GM18909 (cell line): ENCODE measurements around the gene LRP1B.

Source experiments
- ATAC-seq: cut with Tn5 transposase; IDR thresholded peaks from one replicate; pipeline ENCODE4 v1.9.1; 2021; ENCODE audit warnings: mild to moderate bottlenecking; ENCODE audit not compliant: unreplicated experiment, poor library complexity

The LRP1B gene

DNA sequence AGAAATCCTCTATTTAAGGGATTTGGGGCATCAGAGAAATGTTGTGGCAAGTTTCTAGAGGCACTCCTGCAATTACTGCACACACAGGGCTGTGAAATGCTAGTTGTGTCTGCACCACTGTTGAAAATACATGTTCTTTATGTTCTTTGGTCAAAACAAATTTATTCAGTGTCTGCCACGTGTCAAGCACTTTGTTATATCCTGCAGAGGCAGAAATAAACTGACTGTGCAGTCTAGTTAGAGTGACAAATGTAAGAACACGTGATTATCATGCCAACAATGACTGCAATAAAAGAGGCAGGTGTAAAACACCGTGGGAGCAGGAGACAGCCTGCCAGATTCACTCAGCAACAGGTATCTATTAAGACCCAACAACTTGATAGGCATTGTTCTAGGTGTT, 423.3 kb downstream of the LRP1B start:
- no peak for ATAC-seq

DNA sequence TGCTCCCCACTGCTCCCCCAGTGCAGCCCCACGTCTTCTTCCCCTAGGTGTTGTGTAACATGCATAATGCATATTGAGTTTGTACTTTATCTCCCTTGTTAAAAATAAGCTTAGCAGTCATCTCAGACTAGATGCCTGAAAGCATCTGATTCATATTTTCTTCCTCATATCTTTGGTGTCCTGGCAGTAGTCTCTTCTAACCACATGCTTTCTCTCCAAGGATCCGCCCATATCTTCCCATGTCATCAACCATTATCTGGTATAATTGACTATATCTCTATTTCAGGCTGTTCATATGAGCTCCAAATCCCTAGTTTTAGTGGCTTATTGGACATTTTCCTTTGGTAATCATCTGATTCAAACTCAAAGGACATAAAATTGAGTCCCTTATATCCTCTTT, 426.3 kb downstream of the LRP1B start:
- no peak for ATAC-seq

DNA sequence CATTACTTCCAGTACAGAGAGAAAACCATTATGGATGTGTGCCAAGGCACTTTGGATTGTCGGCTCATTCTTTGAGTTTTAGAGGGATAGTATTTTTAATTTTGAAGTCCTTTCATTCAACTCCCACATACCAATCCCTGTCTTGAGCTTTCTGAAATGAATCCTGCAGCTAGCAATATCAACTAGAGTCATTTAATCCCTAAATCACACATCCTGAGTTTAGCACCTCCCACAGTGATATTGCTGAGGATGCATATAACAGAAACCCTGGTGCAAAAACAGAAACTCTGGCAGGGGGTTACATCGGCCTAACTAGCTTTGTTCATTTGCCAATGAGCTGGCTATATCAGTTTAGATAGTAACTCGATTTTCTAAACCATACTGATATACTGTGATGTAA, 427.3 kb downstream of the LRP1B start:
- no peak for ATAC-seq

- ATAC-seq: no peak
These were observed 429.2 kb downstream of the LRP1B start for GRCh38 chr2:141701618-141702017.

DNA sequence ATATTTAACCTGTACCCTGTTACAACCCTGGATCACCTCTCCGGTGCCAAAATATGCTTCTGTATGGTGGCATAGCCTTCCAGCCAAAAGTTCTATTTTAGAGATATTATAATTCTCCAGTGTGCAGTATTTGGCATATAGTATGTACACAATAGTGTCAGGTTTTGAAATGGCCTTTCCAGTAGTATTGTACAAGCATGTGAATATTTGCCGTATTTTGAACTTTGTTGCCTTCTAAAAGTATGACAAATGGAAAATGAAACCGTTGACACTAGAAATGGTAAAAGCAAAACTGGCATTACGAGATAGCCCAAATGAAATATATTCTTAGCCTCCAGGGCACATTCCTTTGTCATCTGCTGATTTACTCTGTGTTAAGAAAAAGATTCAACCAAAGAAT, 431.2 kb downstream of the LRP1B start:
- ATAC-seq: no peak

GRCh38 chr2:141698500-141698899, 432.3 kb downstream of the LRP1B start:
- ATAC-seq: no peak

DNA sequence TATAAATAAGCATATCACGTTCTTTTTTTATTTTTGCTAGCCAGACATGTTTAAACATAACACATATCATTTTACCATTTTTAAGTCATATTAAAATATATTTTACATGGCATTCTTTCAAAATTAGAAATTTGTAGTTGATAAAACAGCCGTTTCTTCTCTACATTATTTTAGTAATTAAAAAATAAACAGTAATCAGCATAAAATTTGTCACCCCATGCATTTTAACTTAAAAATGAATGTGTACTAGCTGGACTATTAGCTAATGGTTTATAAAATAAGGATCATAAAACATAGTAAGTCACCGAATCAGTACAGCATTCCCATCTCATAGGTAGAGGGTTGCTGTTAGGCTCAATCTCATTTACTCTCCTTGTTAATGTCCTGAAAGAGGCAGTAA, 433.8 kb downstream of the LRP1B start:
- ATAC-seq: no peak

- no peak for ATAC-seq
These were observed 436.6 kb downstream of the LRP1B start for GRCh38 chr2:141694180-141694579.

- no peak for ATAC-seq
These were observed 438.0 kb downstream of the LRP1B start for GRCh38 chr2:141692829-141693228.

- no peak for ATAC-seq
These were observed 454.7 kb downstream of the LRP1B start for GRCh38 chr2:141676139-141676538.

GRCh38 chr2:141666191-141666590, 464.6 kb downstream of the LRP1B start:
- no peak for ATAC-seq

DNA sequence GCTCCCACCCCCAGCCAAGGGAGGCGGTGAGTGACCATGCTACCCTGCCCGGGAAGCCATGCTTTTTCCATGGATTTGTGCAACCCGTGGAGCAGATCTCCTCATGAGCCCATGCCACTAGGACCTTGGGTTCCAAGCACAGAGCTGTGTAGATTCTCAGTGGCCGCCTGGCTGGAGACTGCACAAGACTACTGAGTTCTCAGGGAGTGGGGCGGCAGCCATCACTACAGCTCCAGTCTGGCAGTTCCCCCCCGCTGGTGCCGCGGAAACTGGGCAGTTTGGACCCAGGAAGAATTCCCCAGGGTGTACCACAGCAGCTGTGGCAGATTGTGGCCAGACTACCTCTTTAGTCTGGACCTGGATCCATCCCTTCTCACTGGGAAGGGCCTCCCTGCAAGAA, 470.6 kb downstream of the LRP1B start:
- ATAC-seq: no peak

DNA sequence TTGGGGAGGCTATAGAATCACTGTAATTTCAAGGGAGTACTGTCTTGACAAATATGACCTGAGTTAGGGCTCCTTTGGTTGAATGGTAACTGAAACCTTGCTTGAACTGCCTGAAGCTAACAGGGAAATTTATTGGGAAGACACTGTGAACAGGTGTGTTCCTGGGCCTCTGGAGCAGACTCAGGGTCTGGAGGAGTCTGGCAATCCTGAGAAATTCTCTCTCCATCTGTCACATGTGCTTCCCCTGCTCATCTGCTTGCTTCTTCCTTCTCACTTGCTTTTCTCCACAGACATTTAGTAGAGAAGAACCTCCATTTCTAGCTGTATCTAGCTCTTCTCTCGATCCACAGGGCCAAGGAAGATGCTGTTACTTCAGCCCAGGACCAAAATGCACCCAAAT, 476.5 kb downstream of the LRP1B start:
- no peak for ATAC-seq

DNA sequence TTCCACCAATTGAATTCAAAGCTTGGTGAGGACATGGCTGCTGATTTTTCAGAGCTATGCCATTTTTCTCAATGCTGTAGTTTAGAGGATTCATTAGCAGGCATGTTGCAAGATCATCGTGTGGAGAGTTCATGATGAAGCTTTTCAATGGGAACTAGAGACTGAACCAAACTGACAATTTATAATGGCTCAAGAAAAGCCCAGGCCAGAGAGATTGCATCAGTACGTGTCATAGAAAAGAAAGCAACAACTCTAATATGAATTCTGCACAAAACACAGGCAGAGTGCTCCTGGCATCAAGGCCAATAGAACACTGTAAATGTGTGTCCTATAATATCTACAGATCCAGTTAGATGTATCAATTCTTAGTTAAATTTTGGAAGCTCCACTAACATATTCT, 477.6 kb downstream of the LRP1B start:
- ATAC-seq: no peak

GRCh38 chr2:141652308-141652707, 478.5 kb downstream of the LRP1B start:
- no peak for ATAC-seq

GRCh38 chr2:141647353-141647752, 483.5 kb downstream of the LRP1B start:
- no peak for ATAC-seq

- ATAC-seq: no peak
These were observed 489.4 kb downstream of the LRP1B start for GRCh38 chr2:141641462-141641861.

DNA sequence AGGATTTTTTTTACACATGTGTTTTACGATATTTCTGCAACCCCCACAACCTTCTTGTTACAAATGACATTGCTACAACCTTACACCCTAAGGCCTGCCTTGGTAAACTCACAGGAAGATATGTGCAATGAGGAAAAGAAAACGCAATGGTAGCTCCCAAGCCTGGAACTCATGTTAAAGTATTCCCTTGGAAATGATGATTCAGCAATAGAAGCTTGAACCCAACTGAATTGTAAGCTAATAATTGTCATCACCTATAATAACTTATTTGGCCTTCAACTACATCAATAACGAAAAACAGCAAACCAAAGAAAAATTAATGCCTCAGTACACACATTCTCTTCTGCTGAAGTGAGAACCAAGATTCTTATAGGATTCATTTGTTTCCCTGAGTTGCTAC, 491.0 kb downstream of the LRP1B start:
- no peak for ATAC-seq

DNA sequence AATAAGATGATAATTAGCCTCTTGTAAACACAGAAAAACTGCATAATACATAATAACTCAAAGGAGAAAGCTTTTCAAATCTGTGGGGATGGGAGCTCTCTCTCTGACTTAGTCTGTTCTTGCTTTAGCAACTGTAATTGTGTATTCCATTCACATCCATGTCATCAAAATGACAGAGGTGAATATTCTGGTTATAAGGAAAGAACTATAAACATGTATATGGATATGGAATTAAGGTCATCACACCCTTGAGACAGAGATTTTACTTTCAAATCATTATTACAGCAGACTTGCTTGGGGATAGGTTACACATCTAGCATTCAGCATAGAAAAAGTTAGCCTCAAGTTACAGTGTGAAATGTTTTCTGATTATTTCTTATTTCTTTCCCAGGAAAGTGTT, 497.7 kb downstream of the LRP1B start:
- no peak for ATAC-seq

- ATAC-seq: no peak
These were observed 500.3 kb downstream of the LRP1B start for GRCh38 chr2:141630407-141630930.

GRCh38 chr2:141620372-141620771, 510.4 kb downstream of the LRP1B start:
- no peak for ATAC-seq

DNA sequence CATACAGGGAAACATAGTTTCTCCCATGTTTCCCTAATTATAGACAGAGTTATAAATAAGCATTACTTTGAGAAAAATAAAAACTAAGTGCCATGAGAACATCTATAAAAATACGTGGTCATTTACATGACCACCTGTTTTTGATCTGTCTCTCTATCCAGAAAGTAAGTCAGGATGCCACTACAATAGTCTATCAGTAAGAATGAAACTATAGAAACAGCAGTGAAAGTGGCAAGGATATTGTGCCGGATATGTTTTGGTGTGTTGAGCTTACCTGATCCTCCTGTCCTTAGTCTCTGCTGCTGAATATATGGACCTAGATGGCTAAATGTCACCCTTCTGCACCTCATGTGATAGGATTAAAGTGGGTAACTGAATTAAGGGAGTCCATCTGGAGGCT, 512.4 kb downstream of the LRP1B start:
- no peak for ATAC-seq

DNA sequence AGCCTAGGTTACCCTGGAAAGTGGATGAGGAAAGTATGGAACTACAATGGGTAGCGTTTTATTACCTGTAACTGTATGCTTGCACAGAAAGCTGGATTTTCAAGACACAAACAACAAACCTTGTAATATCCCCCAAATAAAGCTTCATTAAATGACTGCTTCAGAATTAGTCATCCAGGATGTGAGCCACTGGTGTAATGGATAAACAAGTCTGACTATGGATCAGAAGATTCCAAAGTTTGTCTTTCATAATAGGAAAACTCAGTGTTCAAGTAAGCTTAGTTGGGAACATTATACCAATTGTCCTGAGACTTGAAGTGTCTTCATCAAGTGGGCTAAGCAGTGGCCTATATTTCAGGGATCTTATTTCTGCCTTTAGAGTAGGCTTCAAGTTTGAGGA, 518.8 kb downstream of the LRP1B start:
- no peak for ATAC-seq
